Measurements from ENCODE around the gene CCDC24.

The CCDC24 gene

DNA sequence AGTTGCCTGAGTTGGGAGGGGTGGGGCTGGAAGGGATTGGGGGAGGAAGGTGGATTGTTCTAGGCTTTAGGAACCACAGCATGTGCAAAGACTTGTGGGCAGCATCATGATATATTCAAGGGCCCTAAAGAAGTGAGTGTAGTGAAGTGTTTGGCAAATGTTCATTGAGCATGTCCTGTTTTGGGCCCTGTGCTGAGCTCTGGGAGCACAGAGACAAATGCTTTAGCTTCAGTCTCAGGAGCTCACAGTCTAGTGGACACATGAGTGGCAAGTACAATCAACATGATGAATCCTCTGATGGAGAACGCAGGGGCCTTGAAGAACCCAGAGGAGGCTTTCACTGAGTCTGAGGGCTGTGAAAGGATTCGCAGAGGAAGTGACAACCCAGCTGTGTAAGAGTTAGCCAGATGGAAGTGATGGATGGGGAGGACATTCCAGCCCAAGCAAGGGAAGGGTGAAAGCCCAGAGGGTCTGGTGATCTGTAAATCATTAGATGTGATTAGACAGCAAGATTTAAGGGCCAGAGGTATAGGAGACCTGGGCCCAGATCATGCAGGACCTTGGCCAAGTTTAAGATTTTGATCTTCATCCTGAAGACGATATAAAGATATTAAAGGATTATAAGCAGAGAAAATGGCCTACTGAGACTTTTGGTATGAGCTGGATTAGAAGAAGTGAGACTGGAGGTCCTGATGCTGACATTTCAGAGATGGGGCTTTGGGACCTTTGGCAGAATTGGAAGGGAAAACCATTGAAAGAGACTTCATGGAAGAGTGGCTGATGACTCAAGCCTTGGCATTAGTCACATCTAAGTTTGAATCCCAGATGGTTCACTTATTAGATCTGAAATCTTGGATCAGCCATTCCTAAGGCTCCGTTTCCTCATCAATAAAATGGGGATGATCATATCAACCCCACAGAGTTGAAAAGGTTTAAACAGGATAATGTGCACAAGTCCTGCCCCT, 40.1 kb upstream of the CCDC24 start:
- Histone ChIP-seq H3K9me3 (ENCODE audit: control insufficient read depth in 1 of 2, low read length in 2 of 2) (no peaks in the 10 kb centered on the region), H3K36me3 (ENCODE audit: control insufficient read depth in 1 of 2, insufficient read depth in 2 of 2, low read length in 2 of 2) (peaks cover 0 to 14% of the 10 kb centered on the region in 2 donors), H3K4me1 (ENCODE audit: control insufficient read depth in 1 of 2, insufficient read depth in 2 of 2, low read length in 2 of 2) (peaks cover 17 to 23% of the 10 kb centered on the region in 2 donors), H3K4me3 (ENCODE audit: low read depth in 1 of 2, low read length in 2 of 2) (no peak overlapping the region), H3K9ac (ENCODE audit: low read depth in 1 of 2, low read length in 2 of 2) (no peak overlapping the region), H3K27me3 (ENCODE audit: control insufficient read depth in 1 of 2, insufficient read depth in 2 of 2, low read length in 2 of 2) (no peaks in the 10 kb centered on the region), H3K27ac (ENCODE audit: low read depth, low read length) (no peak overlapping the region)

DNA sequence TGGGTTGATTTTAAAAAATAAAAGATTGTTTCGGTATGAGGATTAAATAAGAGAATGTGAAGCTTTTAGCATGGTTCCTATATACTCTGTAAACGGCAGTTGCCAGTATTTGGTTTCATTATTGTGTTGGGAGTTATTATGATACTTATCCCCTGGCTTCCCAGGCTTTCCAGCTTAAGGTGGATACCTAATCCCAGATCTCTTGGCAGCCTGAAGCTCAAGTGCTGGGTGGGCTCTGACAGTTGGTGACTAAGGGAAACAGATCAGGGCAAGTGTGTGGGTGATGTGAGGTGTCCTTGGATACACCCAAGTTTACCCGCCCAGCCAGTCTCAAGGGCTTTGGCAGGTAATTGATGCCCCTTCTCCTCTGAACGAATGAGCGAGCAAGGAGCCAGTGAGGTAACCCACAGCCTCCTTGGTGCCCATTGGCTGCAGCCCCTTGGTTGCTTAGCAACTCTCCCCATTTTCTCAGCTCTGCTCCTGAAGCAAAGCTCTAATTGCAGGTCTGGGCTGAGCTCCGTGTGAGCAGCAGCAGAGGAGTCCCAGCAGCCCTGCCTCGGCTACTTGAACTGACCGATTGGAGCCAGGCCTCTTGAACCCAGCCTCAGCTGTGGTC, 38.6 kb upstream of the CCDC24 start:
- Histone ChIP-seq H3K27ac (ENCODE audit: low read depth, low read length) (no peak overlapping the region), H3K4me1 (ENCODE audit: control insufficient read depth in 1 of 2, insufficient read depth in 2 of 2, low read length in 2 of 2) (peaks cover 11 to 14% of the 10 kb centered on the region in 2 donors), H3K36me3 (ENCODE audit: control insufficient read depth in 1 of 2, insufficient read depth in 2 of 2, low read length in 2 of 2) (peaks cover 4 to 30% of the 10 kb centered on the region in 2 donors), H3K9me3 (ENCODE audit: control insufficient read depth in 1 of 2, low read length in 2 of 2) (no peaks in the 10 kb centered on the region), H3K4me3 (ENCODE audit: low read depth in 1 of 2, low read length in 2 of 2) (no peak overlapping the region), H3K27me3 (ENCODE audit: control insufficient read depth in 1 of 2, insufficient read depth in 2 of 2, low read length in 2 of 2) (no peaks in the 10 kb centered on the region), H3K9ac (ENCODE audit: low read depth in 1 of 2, low read length in 2 of 2) (no peak overlapping the region)

DNA sequence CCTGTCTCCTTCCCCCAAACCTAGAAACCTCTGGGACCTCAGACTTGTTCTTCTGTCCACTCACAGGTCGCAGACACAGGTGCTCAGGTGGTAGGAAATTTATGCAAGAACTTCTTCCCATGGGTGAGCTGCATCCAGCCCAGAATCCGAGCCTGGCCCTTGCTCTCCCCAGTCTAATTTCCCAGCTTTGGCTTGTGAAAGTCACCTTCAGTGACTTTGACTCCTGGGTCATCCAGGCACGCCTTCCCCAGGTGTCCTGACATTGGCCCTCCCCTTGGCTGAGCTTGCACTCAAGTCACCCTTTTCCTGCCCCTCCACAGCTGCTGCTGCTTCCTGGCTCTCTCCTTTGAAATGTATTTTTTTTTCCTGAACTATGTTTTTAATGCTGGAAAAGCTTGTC, 38.0 kb upstream of the CCDC24 start:
- Histone ChIP-seq H3K36me3 (ENCODE audit: control insufficient read depth in 1 of 2, insufficient read depth in 2 of 2, low read length in 2 of 2) (peaks cover 4 to 35% of the 10 kb centered on the region in 2 donors), H3K9me3 (ENCODE audit: control insufficient read depth in 1 of 2, low read length in 2 of 2) (no peaks in the 10 kb centered on the region), H3K4me3 (ENCODE audit: low read depth in 1 of 2, low read length in 2 of 2) (no peak overlapping the region), H3K9ac (ENCODE audit: low read depth in 1 of 2, low read length in 2 of 2) (no peak overlapping the region), H3K4me1 (ENCODE audit: control insufficient read depth in 1 of 2, insufficient read depth in 2 of 2, low read length in 2 of 2) (peaks cover 6 to 9% of the 10 kb centered on the region in 2 donors), H3K27me3 (ENCODE audit: control insufficient read depth in 1 of 2, insufficient read depth in 2 of 2, low read length in 2 of 2) (no peaks in the 10 kb centered on the region), H3K27ac (ENCODE audit: low read depth, low read length) (no peak overlapping the region)

DNA sequence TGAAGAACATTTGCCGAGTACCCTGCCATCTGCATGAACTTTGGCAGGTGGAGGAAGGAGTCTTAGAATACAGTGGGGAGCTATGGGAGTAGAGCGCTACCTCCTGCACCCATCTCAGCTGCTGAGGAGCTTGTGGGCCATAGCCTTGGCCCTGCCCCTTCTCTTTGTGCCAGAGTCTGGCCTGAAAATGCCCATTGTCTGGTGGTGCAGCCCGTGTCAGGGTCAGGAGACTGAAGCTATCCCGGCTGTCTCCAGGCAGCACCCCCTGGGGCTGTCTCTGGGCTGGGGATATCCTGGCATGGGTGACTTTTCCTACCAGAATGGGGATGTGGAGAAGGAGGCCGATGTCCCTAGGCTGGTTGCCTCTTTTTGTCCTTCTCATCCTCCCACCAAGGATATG, 37.4 kb upstream of the CCDC24 start:
- Histone ChIP-seq H3K27me3 (ENCODE audit: control insufficient read depth in 1 of 2, insufficient read depth in 2 of 2, low read length in 2 of 2) (no peaks in the 10 kb centered on the region), H3K9me3 (ENCODE audit: control insufficient read depth in 1 of 2, low read length in 2 of 2) (no peaks in the 10 kb centered on the region), H3K9ac (ENCODE audit: low read depth in 1 of 2, low read length in 2 of 2) (no peak overlapping the region), H3K4me3 (ENCODE audit: low read depth in 1 of 2, low read length in 2 of 2) (no peak overlapping the region), H3K36me3 (ENCODE audit: control insufficient read depth in 1 of 2, insufficient read depth in 2 of 2, low read length in 2 of 2) (peaks cover 8 to 42% of the 10 kb centered on the region in 2 donors), H3K27ac (ENCODE audit: low read depth, low read length) (no peak overlapping the region), H3K4me1 (ENCODE audit: control insufficient read depth in 1 of 2, insufficient read depth in 2 of 2, low read length in 2 of 2) (peaks cover 0 to 2% of the 10 kb centered on the region in 2 donors)

DNA sequence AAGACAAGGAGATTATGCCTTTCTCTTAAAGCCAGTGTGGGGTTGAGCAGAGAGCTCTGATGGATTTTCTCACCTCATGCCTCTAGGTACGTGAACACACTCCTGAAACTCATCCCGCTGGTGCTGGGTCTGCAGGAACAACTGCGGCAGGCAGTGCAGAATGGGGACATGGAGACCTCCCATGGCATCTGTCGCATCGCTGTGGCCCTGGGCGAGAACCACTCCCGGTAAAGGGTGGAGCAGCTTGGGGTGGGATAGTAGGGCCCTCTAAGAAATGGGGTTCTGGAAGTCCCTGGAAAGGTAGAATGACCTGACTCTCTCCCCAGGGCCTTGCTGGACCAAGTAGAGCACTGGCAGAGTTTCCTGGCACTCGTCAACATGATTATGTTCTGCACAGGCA, 35.2 kb upstream of the CCDC24 start:
- H3K27ac ChIP-seq (ENCODE audit: low read depth, low read length), result no peak overlapping the region
- no peak overlapping the region for H3K4me3 ChIP-seq (ENCODE audit: low read depth in 1 of 2, low read length in 2 of 2)
- no peaks in the 10 kb centered on the region for H3K27me3 ChIP-seq (ENCODE audit: control insufficient read depth in 1 of 2, insufficient read depth in 2 of 2, low read length in 2 of 2)
- peaks cover 22 to 53% of the 10 kb centered on the region in 2 donors for H3K36me3 ChIP-seq (ENCODE audit: control insufficient read depth in 1 of 2, insufficient read depth in 2 of 2, low read length in 2 of 2)
- no peaks in the 10 kb centered on the region for H3K4me1 ChIP-seq (ENCODE audit: control insufficient read depth in 1 of 2, insufficient read depth in 2 of 2, low read length in 2 of 2)
- H3K9ac ChIP-seq (ENCODE audit: low read depth in 1 of 2, low read length in 2 of 2), result no peak overlapping the region
- H3K9me3 ChIP-seq (ENCODE audit: control insufficient read depth in 1 of 2, low read length in 2 of 2), result no peaks in the 10 kb centered on the region

DNA sequence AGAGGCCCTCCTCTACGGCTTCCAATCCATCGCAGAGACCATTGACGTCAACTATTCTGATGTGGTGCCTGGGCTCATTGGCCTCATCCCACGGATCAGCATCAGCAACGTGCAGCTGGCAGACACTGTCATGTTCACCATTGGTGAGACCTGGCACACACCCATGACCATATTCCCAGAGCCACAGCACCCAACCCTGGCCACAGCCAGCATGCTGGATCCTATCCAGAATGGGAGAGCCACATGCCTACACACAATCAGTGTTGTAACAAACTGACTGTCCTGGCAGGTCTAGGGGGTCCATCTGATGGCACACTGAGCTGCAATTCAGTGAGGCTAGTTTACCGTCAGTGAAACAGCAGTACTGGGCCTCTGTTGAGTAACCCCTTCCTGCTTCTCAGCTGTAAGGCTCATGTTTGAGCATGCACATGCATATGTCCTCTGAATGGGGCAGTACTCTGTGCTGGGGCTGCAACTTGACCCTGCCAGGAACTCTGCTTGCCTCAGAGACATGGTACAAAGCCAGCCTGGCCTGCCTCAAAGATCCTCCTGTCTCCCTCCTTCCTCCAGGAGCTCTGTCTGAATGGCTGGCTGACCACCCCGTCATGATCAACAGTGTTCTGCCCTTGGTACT, 33.9 kb upstream of the CCDC24 start:
- H3K9ac ChIP-seq (ENCODE audit: low read depth in 1 of 2, low read length in 2 of 2), result no peak overlapping the region
- no peaks in the 10 kb centered on the region for H3K27me3 ChIP-seq (ENCODE audit: control insufficient read depth in 1 of 2, insufficient read depth in 2 of 2, low read length in 2 of 2)
- no peaks in the 10 kb centered on the region for H3K4me1 ChIP-seq (ENCODE audit: control insufficient read depth in 1 of 2, insufficient read depth in 2 of 2, low read length in 2 of 2)
- H3K4me3 ChIP-seq (ENCODE audit: low read depth in 1 of 2, low read length in 2 of 2), result no peak overlapping the region
- H3K36me3 ChIP-seq (ENCODE audit: control insufficient read depth in 1 of 2, insufficient read depth in 2 of 2, low read length in 2 of 2), result peaks cover 25 to 53% of the 10 kb centered on the region in 2 donors
- no peaks in the 10 kb centered on the region for H3K9me3 ChIP-seq (ENCODE audit: control insufficient read depth in 1 of 2, low read length in 2 of 2)
- H3K27ac ChIP-seq (ENCODE audit: low read depth, low read length), result no peak overlapping the region

DNA sequence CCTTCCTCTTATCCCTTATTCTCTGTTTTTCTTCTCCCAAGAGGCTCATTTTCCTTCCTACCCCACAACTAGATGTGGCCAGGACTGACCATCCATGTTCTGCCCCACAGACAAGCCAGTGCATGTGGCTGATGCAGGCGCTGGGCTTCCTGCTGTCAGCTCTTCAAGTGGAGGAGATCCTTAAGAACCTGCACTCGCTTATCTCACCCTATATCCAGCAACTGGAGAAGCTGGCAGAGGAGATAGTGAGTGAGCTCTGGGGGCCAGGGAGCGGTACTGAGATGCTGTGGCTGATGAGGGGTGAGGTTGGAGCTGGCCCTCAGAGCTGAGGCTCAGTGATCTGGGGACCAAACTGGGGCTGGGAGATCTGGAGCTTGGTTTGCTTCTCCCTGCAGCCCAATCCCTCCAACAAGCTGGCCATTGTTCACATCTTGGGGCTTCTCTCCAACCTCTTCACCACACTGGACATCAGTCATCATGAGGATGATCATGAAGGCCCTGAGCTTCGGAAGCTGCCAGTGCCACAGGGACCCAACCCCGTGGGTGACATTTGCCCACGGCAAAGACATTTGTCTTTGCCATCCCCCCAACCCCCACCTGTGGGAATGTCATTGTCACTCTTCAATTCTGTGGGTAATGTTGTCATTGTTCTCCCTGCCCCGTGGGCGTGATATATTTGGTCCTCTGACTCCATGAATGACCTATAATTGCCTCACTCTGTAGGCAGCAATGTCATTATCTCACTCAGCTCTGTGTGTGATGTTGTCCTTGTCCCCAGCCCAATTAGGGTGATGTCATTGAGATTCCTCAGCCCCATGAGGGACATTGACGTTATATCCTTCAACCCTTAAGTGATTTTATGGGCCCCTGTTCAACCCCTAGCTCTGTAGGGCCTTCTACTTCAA, 32.8 kb upstream of the CCDC24 start:
- Histone ChIP-seq H3K4me3 (ENCODE audit: low read depth in 1 of 2, low read length in 2 of 2) (no peak overlapping the region), H3K9me3 (ENCODE audit: control insufficient read depth in 1 of 2, low read length in 2 of 2) (no peaks in the 10 kb centered on the region), H3K36me3 (ENCODE audit: control insufficient read depth in 1 of 2, insufficient read depth in 2 of 2, low read length in 2 of 2) (peaks cover 25 to 62% of the 10 kb centered on the region in 2 donors), H3K4me1 (ENCODE audit: control insufficient read depth in 1 of 2, insufficient read depth in 2 of 2, low read length in 2 of 2) (no peaks in the 10 kb centered on the region), H3K27ac (ENCODE audit: low read depth, low read length) (no peak overlapping the region), H3K9ac (ENCODE audit: low read depth in 1 of 2, low read length in 2 of 2) (no peak overlapping the region), H3K27me3 (ENCODE audit: control insufficient read depth in 1 of 2, insufficient read depth in 2 of 2, low read length in 2 of 2) (no peaks in the 10 kb centered on the region)

DNA sequence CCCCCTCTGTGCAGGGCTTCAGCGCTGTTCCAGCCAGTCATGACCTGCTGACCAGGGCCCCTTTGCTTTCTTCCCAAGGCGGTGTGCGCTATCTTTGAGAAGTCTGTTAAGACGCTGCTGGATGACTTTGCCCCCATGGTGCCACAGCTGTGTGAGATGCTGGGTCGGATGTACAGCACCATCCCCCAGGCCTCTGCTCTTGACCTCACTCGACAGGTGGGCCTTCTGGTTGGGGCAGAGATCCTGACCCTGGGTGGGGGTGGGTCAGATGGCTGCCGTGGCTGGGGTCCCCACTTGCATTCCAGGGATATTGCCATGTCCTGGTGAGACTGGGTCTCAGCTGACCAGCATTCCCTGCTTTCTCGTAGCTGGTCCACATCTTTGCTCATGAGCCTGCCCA, 30.6 kb upstream of the CCDC24 start:
- Histone ChIP-seq H3K4me3 (ENCODE audit: low read depth in 1 of 2, low read length in 2 of 2) (no peak overlapping the region), H3K27me3 (ENCODE audit: control insufficient read depth in 1 of 2, insufficient read depth in 2 of 2, low read length in 2 of 2) (no peaks in the 10 kb centered on the region), H3K4me1 (ENCODE audit: control insufficient read depth in 1 of 2, insufficient read depth in 2 of 2, low read length in 2 of 2) (no peaks in the 10 kb centered on the region), H3K9ac (ENCODE audit: low read depth in 1 of 2, low read length in 2 of 2) (no peak overlapping the region), H3K27ac (ENCODE audit: low read depth, low read length) (no peak overlapping the region), H3K36me3 (ENCODE audit: control insufficient read depth in 1 of 2, insufficient read depth in 2 of 2, low read length in 2 of 2) (peaks cover 29 to 70% of the 10 kb centered on the region in 2 donors), H3K9me3 (ENCODE audit: control insufficient read depth in 1 of 2, low read length in 2 of 2) (no peaks in the 10 kb centered on the region)

DNA sequence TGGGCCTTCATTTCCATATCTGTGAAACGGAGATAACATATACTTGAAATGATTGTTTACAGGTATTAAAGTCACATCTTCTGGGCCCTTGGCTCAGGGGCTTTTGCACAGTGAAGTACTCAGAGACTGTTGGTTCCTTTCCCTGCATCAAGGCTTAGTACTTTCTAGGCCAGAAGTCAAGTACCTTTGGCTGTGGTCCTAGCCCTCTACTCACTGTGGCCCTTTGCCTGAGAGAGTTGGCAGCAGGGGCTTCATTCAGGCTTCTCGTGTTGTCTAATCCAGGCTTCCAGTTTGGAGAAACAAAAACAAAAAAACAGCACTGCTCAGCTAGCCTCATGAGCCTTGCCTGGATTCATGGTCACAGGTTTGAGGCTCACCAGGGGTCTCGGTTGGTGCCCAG, 29.7 kb upstream of the CCDC24 start:
- Histone ChIP-seq H3K4me3 (ENCODE audit: low read depth in 1 of 2, low read length in 2 of 2) (no peak overlapping the region), H3K27me3 (ENCODE audit: control insufficient read depth in 1 of 2, insufficient read depth in 2 of 2, low read length in 2 of 2) (no peaks in the 10 kb centered on the region), H3K9me3 (ENCODE audit: control insufficient read depth in 1 of 2, low read length in 2 of 2) (no peaks in the 10 kb centered on the region), H3K9ac (ENCODE audit: low read depth in 1 of 2, low read length in 2 of 2) (no peak overlapping the region), H3K36me3 (ENCODE audit: control insufficient read depth in 1 of 2, insufficient read depth in 2 of 2, low read length in 2 of 2) (peaks cover 29 to 67% of the 10 kb centered on the region in 2 donors), H3K4me1 (ENCODE audit: control insufficient read depth in 1 of 2, insufficient read depth in 2 of 2, low read length in 2 of 2) (no peaks in the 10 kb centered on the region), H3K27ac (ENCODE audit: low read depth, low read length) (no peak overlapping the region)

Data from duodenal mucosa (tissue), 2 donors.